GM19467 (cell line): ENCODE results near the gene RALGPS1.

ENCODE experiments used
- ATAC-seq: cut with Tn5 transposase; IDR thresholded peaks from one replicate; pipeline ENCODE4 v1.9.1; 2021; ENCODE audit warnings: mild to moderate bottlenecking, moderate library complexity; ENCODE audit not compliant: unreplicated experiment

RALGPS1 gene

DNA sequence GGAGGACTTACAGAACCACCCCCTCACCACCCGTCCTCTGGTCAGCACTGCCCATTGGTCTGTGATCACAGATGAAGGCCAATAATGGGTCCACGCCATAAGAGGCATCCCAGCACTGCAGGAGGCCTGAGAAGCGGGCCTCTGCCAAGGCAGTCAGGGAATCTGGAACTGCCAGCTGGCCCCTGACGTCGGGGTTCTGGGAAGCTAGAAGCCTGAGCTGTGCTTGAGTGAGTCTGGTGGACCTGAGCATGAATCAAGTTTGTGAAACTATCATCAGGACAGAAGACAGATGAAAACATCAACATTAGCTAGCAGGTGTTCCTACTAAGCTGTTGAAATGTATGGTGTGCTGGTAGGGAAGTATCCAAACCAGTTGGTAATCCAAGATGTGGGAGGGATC, 200.0 kb downstream of the RALGPS1 start:
- ATAC-seq, result no peak

DNA sequence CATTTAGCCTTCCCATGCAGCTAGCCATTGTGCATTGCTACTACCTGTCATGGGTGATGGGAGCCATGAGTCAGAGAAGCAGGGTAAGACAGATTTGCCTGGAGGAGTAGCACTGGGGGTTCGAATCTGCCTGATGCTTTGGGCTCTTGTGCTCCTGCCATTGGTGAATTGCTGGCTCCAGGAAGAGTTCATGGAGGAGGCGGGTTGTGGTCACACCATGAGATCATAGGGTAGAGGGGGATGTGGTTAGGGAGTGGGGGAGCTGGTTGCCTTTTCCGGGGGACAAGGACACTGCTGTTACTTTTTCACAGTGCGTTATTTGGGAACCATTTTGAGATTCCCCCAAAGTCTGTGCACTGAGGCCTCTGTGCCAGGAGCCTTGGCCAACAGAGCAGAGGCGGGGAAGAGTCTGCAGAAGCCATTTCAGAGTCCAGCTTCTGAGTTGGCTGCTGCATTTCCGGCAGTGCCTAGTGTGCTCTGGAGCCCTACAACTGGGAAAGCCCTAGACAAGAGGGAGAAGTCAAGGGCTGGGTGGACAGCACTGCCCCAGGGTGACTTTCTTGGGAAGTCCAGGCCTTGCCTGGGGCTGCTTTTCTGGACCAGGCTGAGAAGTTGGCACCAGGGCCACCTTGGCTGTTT, 201.6 kb downstream of the RALGPS1 start:
- no peak for ATAC-seq

DNA sequence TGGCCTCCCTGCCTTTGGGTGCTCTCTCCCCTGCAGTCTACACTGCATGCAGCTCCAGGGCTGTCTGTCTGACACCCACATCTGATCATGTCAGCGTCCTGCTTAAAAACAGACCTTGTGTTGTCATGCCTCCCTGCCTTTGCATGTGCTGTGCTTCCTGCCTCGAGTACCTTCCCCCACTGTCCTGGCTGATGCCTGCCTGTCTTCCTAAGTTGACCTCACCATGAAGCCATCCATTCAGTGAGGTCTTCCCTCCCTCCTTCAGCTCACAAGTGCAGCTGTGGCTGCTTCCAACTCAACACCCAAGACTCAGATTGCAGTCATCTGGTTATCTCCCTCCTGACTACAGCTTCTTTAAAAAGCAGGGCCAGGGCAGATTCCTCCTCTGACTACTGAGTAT, 202.4 kb downstream of the RALGPS1 start:
- no peak for ATAC-seq

DNA sequence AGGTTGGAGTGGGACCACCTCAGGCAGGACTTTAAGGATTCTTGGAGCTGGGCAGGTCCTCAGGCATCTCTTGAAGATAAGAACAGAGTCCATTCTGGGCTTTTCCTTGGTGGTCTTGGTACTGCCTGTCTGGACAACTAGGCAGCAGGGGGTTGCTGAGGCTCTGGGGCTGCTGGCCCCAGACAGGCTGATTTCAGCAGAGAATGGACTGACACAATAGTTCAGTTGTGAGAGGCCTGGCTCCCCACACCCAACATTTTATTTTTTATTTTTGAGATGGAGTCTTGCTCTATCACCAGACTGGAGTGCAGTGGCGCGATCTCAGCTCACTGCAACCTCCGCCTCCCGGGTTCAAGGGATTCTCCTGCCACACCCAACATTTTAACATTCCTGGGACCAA, 203.2 kb downstream of the RALGPS1 start:
- no peak for ATAC-seq

DNA sequence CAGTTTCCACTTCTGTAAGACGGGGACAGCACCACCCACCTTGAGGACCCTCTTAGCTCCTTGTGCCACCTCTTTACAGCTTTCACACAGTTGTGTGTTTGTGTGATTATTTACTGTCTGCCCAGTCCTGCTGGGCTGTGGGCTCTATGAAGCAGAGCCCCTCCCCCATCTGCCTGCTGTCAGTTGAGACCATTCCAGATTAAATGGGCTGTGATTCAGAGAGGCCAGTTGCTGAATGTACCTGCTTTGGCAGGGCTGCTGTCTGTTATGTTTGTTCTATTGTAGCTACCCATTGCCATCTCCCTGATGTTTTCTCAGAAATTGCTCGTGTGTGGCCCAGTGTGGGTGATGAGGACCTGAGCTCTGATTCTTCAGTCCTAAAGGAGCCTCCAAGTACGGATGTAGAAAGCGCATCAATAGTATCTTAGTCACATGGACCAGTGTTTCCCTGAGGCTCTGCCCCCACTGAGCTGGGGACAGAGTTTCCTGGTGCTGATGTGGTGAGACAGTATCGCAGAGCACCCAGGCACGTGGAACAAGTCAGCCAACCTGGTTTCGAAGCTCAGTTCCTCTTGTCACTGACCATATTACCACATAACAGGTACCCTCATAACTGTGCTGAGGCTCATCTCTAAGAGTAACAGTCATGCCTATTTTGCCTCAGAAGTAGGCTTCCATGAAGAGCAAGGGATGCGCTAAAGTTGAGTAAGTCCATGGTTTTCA, 204.2 kb downstream of the RALGPS1 start:
- no peak for ATAC-seq

DNA sequence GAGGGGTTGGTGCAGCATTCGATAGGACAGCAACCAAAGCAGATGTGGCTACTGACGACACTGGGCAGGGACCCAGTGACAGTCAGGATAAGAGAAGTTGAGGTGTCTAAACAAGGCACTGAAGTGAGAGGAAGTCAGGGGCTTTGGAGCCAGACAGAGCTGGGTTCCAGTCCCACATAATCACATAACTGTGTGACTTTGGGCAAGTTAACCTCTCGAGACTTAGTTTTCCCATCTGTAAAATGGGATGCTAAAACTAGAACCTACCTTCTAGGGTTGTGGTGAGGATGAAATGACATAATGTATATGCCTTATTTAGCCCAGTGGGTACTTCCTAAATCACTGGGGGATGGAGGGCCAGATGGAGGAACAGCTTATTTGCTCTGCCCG, 204.7 kb downstream of the RALGPS1 start:
- ATAC-seq, result no peak

DNA sequence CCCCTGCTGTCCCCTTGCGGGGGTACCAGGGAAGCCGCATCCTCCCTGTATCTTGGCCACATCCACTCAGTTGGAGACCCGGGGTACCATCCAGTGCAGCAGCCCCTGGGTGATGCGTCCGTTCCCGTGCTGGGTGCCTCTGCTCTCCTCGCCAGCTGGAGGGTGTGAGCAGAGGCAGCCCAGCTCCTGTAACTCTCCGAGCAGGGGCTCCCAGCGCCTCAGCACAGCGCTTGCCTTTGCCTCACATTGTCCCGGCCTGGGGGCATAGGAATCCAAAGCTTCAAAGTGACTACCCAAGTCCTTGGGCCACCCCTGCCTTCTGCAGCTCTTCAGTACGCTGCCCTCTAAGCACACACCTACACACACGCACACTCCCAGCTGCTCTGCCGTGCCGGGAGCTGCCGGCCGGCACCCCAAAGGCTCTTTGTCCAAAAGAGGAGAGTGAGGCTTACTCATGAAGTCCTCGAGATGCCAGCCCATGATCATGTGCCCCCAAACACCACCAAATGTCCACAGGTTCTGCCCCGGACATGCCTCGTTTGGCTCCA, 207.1 kb downstream of the RALGPS1 start:
- ATAC-seq, result no peak

DNA sequence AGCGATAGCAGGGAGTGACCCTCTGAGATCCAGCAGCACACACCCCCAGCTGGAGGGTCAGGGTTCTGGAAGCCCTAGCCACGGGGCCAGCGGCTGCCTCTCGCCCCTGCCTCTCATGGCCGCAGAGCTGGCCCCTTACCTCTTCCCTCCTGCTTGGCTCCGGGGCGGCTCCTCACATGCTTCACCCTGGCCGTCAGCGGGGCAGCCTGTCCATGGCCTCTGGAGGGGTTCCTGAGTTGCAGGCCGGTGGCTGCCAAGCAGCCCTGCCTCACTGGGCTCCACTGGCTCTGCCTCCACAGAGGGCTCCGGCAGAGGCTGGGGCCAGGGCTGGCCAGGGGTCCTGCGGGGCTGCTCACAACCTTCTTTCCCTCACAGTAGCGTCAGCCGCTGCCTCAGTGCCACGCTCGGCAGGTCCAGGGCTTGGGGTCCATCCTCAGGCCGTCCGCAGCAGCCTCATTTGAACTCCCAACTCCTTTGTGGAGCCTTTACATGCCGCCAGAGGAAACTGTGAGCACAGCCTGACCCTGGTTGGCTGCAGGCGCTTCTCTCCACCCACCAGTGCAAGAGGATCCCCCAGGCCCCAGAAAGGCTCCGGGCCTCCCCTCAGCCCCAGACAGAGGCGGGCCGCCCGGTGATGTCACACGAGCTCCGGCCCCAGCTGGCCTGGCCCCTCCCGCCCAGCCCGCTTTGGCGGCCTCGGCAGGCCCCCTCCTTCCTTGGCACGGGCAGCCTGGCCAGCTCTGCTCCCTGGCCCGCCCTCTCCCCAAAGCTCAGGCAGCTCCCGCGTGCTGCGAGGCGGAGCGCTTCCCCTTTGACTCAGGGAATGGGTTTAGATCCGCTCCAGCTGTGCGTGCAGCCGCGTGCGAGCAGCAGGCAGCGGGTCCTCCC, 207.8 kb downstream of the RALGPS1 start, which contains the start of gene ANGPTL2:
Gene ANGPTL2, minus strand, starts transcription at position 460 of the 888 bp plus-strand sequence. CDS start 13,904 bp downstream, outside the sequence.
- ATAC-seq, result no peak

DNA sequence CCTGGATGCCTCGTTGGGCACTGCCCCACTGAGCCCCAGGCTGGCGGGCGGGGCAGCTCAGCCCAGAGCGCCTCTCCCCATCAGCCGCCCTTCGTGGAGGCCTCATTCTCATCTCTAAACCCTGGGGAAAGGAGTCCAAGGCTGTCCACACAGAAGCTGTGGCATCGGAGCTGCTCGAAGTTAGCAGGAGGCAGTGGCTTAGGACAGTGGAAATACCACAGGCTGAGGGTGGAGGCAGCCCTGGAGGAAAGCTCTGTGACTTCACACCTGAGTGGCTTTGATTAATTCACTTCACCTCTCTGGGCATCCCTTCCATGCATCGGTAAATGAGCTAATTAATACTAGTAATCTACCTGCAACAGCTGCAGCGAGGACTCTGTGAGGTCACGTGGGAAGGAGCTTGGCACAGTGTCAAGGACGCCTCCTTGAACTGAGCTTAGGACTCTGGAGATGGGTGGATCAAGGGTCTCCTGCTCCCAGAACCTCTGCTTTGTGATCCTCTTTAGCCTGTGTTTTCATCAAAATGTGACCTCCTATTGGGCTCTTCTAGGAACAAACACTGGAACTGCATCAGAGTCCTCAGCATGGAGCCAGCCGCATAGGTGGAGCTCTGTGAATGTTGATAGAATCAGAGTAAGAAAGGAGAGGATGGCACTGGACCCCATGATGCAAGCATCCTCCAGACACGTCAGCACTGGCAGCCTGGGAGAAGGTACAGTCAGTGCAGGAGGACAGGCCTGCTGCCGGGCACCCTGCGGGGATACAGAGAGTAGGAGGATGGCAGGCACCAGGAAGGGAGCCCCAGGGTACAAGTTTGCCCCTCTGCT, 208.7 kb downstream of the RALGPS1 start:
- ATAC-seq, result no peak

DNA sequence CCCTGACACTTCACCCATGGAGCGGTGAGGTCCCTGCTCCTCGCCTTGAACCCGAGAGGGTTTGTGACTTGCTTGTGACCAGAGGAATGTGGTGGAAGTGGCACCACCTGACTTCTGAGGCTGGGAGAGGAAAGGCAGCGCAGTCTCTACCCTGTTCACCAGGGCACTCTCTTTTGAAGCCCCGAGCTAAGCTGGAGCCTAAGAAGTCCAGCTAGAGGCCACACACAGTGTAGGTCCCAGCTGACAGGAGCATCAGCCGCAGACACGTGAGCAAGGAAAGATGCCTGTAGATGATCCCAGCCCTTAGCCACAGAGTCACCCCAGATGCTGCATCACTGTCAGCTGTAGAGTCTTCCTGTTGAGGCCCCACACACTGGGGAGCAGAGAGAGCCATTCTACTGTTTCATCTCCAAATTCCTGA, 209.5 kb downstream of the RALGPS1 start:
- ATAC-seq, result no peak

DNA sequence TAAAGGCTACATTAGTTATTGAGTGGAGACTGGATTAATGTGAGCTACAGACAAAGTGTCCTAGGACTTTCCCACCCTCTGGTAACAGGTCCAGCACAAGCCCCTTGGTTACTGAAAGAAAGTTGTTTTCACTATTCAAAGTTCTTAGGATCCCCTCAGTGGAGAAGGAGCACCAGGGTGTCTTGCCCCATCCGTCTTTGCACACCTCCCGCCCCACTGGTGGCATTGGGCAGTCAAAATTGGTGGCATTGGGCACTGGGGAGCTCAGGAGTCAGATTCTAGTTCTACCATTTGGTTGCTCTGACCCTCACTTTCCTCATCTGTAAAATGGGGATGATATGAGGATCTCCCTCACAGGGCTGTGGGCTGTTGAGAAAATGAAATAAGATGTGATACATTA, 210.2 kb downstream of the RALGPS1 start:
- no peak for ATAC-seq

DNA sequence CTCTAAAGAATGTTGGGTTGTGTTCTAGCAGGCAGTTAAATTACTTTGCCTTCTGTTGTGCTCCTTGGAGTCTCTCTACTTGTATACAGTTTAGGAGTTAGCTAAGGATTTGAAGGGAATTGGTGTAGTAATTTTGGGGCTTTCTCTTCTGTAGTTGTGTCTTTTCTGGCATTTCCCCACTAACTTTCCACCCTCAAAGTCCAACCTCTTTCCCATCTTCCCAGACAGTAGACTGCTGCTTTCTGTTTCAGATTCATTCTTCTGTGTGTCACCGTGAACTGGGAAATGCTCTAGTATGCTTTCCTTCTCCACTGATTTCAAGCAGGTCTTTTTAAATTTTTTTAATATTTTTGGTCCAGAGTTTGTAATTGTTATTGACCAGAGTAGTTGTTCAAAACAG, 212.4 kb downstream of the RALGPS1 start:
- no peak for ATAC-seq

DNA sequence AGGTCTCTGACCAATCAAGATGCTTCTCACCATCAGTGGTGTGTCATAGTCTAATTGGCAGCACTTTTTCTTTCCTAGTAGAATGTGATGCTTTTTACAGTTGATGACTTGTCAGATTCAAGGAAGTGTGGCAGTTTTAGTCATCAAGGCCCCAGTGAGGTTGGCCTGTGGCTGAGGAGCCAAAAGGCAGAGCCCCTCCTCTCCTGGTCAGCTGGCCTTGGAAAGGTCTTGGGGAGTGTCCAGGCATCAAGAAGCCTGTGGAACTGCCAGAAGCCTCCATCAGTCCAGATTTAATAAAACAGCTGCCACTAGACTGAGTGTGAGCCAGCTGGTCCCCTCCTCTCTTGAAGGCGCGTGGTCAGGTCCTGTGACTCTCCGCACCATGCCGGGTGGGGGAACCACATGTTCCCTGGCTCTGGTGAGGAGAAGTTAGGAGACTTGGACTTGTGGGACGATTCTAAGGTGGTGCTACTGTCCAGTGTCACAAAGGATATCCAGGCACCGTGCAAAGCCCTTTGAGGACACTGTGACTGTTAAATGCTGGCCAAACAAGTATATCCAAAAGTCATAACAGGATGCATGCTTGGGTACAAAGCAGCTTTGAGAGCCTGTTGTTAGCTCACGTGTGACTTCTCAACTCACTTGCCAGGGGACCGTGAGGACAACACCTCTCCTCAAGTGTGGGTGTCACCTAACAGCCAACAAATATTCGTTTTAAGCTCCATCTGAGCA, 213.9 kb downstream of the RALGPS1 start:
- no peak for ATAC-seq

DNA sequence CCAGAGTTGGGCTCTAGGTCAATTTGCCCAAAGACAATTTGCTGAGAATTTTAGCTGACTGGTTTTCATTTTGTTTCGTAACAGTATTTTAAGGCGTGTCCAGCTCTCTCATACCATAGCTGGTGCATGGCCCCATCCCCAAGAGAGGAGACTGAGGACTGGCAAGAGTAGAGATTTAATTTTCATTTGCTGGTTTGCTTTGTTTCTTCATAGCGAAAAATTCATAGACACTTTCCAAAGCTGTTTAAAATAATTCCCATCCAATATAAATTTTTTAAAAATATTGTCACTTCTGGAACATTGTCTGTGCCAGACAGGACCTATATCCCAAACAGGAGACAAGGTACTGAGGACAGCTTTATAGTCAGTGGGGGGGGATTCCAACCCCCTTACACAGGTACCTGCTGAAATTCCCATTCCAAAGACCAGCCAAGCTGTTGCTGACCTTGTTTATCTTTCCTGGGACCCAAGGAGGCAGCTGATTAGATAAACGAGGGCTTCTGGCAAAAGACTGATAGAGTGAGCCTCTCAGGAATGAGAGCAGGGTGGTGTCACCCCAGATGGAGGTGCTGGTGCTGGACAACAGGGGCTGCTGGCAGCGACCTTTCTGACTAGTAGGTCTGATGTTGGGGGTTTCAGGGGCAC, 214.6 kb downstream of the RALGPS1 start:
- ATAC-seq, result no peak

DNA sequence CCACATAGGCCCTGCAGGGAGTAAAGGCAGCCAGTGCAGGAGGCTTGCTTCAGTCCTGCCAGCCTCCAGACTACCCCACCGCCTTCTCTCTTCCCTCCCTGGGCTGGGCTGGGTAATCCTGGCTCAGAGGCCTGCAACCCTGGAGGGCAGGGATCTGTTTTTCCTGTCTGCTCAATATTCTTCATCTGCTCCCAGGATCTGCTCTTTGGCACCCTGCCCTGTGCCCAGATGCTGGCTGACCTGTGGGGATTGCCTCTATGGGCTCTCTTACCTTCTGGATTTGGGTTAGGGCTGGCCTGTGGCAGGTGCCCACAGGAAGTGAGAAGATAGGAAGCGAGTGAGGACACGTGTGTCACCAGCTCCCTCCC, 215.1 kb downstream of the RALGPS1 start:
- ATAC-seq, result no peak

DNA sequence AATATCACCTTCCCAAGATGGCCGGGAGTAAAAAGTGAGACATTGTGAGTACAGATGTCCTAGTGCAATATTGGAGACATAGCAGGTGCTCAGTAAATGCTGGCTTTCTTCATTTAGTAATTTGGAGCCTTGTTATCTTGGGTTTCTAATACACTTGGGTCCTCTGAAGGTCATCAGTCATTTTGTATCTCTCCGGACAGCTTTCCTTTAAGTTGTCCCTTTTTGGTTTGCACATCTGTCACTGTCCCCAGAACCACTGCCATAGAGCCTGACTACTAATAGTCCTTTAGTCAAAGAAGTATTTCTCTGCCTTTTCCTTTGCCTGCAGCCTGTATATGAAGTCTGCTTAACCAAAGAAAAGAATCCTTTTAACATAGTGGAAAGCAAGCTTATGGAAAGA, 215.7 kb downstream of the RALGPS1 start:
- no peak for ATAC-seq

DNA sequence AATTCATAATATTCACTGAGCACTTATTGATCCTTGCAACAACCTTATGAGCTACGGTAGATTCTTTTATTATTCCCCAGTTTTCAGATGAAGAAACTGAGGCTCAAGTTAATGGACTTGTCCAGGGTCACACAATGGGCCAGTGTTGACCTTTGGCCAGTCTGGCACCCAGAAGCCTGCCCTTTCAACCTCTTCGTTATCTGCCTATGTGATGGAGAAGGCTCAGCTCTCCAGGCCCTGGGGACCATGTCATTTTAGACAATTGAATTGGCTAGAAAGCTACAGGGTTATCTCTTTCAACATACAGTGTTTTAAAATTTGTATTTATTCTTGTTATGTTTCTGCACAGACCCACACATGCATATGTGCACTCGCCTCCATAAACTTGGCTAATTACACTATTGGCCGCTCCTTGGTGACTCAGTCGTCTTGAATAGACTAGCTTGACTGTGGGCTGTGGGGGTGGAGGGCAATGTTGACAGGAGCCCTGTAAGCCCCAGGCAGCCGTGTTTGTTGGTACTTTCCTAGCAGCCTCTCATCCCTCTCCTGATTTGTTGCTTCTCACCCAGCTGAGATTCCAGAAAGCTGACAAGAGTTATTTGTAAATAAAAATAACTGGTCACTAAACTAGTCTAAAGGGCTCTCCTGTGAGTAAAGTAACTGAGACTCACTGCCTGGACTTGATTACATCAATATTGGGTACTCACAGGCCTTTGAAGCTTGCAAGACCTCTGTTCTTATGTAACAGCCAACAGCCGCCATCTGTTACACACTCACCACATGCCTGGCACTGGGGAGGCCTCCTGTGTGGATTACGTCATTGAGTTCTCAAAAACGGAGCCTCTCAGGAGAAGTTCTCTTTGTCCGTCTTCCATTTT, 216.3 kb downstream of the RALGPS1 start:
- no peak for ATAC-seq

DNA sequence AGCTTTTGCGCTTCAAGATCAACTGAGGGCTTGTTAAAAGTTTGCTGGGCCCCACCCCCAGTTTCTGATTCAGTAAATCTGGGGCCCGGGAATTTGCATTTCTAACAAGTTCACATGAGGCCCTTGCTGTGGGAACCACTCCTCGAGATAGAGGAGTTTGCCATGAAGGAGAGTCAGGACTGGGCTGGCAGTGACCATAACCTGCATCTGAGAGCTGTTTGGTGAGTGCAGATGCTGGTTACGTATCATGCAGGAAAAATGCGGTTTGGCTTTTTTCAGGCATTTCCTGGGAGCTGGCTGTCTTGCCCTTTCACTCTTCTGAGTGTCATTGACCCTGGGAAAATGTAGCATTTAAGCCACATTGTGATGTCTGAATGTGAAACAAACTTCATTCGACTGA, 217.3 kb downstream of the RALGPS1 start:
- ATAC-seq, result no peak
